IPS-15b (cell line): ENCODE measurements around the gene SYTL3.

Source experiments
- H3K27me3 ChIP-seq: one replicate; pipeline ENCODE4 v1.6.1; 2013; ENCODE audit warnings: low read length; ENCODE audit not compliant: control insufficient read depth, insufficient read depth
- H3K36me3 ChIP-seq: one replicate; pipeline ENCODE4 v1.6.1; 2013; ENCODE audit warnings: low read length; ENCODE audit not compliant: control insufficient read depth, insufficient read depth
- H3K4me1 ChIP-seq: one replicate; pipeline ENCODE4 v1.6.1; 2013; ENCODE audit warnings: mild to moderate bottlenecking, low read length; ENCODE audit not compliant: control insufficient read depth, insufficient read depth
- H3K4me3 ChIP-seq: one replicate; pipeline ENCODE4 v1.5.1; 2013; ENCODE audit warnings: low read depth, low read length
- H3K9ac ChIP-seq: one replicate; pipeline ENCODE4 v1.6.1; 2013; ENCODE audit warnings: low read depth, mild to moderate bottlenecking, low read length
- H3K9me3 ChIP-seq: one replicate; pipeline ENCODE4 v1.6.1; 2013; ENCODE audit warnings: mild to moderate bottlenecking, low read length; ENCODE audit not compliant: control insufficient read depth, insufficient read depth

SYTL3 gene

GRCh38 chr6:158756977-158757752 is 107.3 kb downstream of the SYTL3 start:
- H3K4me1 ChIP-seq = peaks cover 8% of the 10 kb centered on the region
- H3K36me3 ChIP-seq = no peaks in the 10 kb centered on the region

GRCh38 chr6:158757753-158758090 is 107.9 kb downstream of the SYTL3 start:
- no peak overlapping the region for H3K4me3 ChIP-seq
- no peak overlapping the region for H3K9ac ChIP-seq
- H3K27me3 ChIP-seq = no peaks in the 10 kb centered on the region
- no peaks in the 10 kb centered on the region for H3K36me3 ChIP-seq
- H3K9me3 ChIP-seq = no peaks in the 10 kb centered on the region
- H3K4me1 ChIP-seq = peaks cover 8% of the 10 kb centered on the region

More at GRCh38 chr6:158756977-158757752, 107.3 kb downstream of the SYTL3 start:
- Histone ChIP-seq H3K4me3 (no peak overlapping the region), H3K9ac (no peak overlapping the region), H3K27me3 (no peaks in the 10 kb centered on the region), H3K9me3 (no peaks in the 10 kb centered on the region)

- peaks cover 8% of the 10 kb centered on the region for H3K4me1 ChIP-seq
- H3K4me3 ChIP-seq = no peak overlapping the region
- H3K9ac ChIP-seq = no peak overlapping the region
- no peaks in the 10 kb centered on the region for H3K36me3 ChIP-seq
- no peaks in the 10 kb centered on the region for H3K27me3 ChIP-seq
- H3K9me3 ChIP-seq = no peaks in the 10 kb centered on the region
Measured at GRCh38 chr6:158758451-158758860, 108.6 kb downstream of the SYTL3 start.

- Histone ChIP-seq H3K9ac (no peak overlapping the region), H3K4me3 (no peak overlapping the region), H3K9me3 (no peaks in the 10 kb centered on the region), H3K36me3 (no peaks in the 10 kb centered on the region), H3K27me3 (no peaks in the 10 kb centered on the region), H3K4me1 (peaks cover 8% of the 10 kb centered on the region)
Measured at GRCh38 chr6:158758941-158759479, 109.2 kb downstream of the SYTL3 start.

- H3K4me1 ChIP-seq = peaks cover 8% of the 10 kb centered on the region
Measured at GRCh38 chr6:158759966-158760617, 110.2 kb downstream of the SYTL3 start.

GRCh38 chr6:158760618-158761250 is 110.9 kb downstream of the SYTL3 start:
- H3K4me1 ChIP-seq = peaks cover 8% of the 10 kb centered on the region
- no peaks in the 10 kb centered on the region for H3K27me3 ChIP-seq
- H3K9ac ChIP-seq = no peak overlapping the region
- no peak overlapping the region for H3K4me3 ChIP-seq
- H3K9me3 ChIP-seq = no peaks in the 10 kb centered on the region
- peaks cover 10% of the 10 kb centered on the region for H3K36me3 ChIP-seq

More at GRCh38 chr6:158759966-158760617, 110.2 kb downstream of the SYTL3 start:
- Histone ChIP-seq H3K9me3 (no peaks in the 10 kb centered on the region), H3K36me3 (peaks cover 6% of the 10 kb centered on the region), H3K9ac (no peak overlapping the region), H3K4me3 (no peak overlapping the region), H3K27me3 (no peaks in the 10 kb centered on the region)

- no peaks in the 10 kb centered on the region for H3K27me3 ChIP-seq
- no peak overlapping the region for H3K9ac ChIP-seq
- H3K9me3 ChIP-seq = no peaks in the 10 kb centered on the region
- peaks cover 8% of the 10 kb centered on the region for H3K4me1 ChIP-seq
- no peak overlapping the region for H3K4me3 ChIP-seq
- H3K36me3 ChIP-seq = peaks cover 19% of the 10 kb centered on the region
Measured at GRCh38 chr6:158761746-158762145, 111.9 kb downstream of the SYTL3 start.

- no peaks in the 10 kb centered on the region for H3K9me3 ChIP-seq
- H3K9ac ChIP-seq = no peak overlapping the region
- H3K4me1 ChIP-seq = peaks cover 8% of the 10 kb centered on the region
- H3K27me3 ChIP-seq = no peaks in the 10 kb centered on the region
- no peak overlapping the region for H3K4me3 ChIP-seq
- H3K36me3 ChIP-seq = peaks cover 30% of the 10 kb centered on the region
Measured at GRCh38 chr6:158762787-158763433, 113.1 kb downstream of the SYTL3 start.

GRCh38 chr6:158763434-158764182 is 113.8 kb downstream of the SYTL3 start:
- no peaks in the 10 kb centered on the region for H3K27me3 ChIP-seq
- H3K36me3 ChIP-seq = peaks cover 37% of the 10 kb centered on the region
- peaks cover 3% of the 10 kb centered on the region for H3K4me1 ChIP-seq
- H3K9ac ChIP-seq = no peak overlapping the region
- no peak overlapping the region for H3K4me3 ChIP-seq
- H3K9me3 ChIP-seq = no peaks in the 10 kb centered on the region

- Histone ChIP-seq H3K27me3 (no peaks in the 10 kb centered on the region), H3K4me3 (no peak overlapping the region), H3K4me1 (no peaks in the 10 kb centered on the region), H3K36me3 (peaks cover 44% of the 10 kb centered on the region), H3K9me3 (no peaks in the 10 kb centered on the region), H3K9ac (no peak overlapping the region)
Measured at GRCh38 chr6:158764183-158764849, 114.5 kb downstream of the SYTL3 start.
